Measurements from ENCODE around the gene PARVA.
A peak's percentile ranks its signal among the peaks of the same experiment; 100 is the strongest.

Gene PARVA

DNA sequence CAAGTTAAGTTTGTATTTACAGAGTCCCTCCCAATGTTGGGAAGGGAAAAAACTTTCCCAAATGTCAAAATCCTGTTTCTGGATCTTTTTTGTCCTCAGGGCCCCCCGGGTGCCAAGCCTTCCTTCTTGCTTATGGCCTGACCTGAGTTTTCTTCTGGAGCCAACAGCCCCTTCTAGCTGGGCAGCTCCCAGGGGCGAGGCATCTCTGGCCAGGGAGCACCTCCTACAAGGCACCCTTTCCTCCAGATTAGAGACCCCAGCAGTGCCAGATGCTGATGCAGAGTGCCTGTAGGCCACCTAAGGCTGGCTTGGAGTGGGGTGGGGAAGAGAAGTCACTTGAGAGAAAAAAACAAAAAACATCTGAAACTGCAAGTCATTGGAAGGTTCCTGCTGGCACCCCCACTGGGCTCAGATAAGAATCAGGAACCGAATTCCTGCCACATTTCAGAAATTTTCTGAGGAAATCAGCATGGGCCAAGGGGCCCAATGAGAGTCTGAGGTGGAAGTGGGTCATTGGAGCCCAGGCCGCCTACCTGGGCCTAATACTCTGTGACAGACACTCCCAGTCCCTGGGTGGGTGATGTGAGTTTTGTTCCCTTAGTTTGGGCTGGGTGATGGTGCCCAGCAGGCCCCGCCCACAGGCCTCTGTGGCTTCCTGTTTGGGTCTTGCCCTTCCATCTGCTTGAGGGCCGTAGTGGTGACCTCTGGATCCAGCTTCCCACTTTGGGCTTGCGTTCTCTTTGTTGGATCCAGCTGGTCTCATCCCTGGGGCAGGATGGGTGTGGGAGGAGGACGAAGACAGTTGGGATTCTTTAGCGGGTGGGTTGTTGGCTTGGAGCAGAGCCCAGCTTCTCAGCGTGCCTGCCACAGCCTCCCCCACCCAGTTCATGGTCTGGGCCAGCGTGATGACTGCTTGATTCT lies 40.6 kb downstream of the PARVA start:
- H3K4me3 ChIP-seq (replicated peaks; ENCODE audit: low read depth, low read length): no peak overlapping the region
- TF ChIP-seq, protein P1, sequence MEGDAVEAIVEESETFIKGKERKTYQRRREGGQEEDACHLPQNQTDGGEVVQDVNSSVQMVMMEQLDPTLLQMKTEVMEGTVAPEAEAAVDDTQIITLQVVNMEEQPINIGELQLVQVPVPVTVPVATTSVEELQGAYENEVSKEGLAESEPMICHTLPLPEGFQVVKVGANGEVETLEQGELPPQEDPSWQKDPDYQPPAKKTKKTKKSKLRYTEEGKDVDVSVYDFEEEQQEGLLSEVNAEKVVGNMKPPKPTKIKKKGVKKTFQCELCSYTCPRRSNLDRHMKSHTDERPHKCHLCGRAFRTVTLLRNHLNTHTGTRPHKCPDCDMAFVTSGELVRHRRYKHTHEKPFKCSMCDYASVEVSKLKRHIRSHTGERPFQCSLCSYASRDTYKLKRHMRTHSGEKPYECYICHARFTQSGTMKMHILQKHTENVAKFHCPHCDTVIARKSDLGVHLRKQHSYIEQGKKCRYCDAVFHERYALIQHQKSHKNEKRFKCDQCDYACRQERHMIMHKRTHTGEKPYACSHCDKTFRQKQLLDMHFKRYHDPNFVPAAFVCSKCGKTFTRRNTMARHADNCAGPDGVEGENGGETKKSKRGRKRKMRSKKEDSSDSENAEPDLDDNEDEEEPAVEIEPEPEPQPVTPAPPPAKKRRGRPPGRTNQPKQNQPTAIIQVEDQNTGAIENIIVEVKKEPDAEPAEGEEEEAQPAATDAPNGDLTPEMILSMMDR (IDR thresholded peaks at IDR 0.05; ENCODE audit: low read length, missing control alignments): no peak
- DNase-seq (ENCODE audit: low read depth): peak; percentile 76

DNA sequence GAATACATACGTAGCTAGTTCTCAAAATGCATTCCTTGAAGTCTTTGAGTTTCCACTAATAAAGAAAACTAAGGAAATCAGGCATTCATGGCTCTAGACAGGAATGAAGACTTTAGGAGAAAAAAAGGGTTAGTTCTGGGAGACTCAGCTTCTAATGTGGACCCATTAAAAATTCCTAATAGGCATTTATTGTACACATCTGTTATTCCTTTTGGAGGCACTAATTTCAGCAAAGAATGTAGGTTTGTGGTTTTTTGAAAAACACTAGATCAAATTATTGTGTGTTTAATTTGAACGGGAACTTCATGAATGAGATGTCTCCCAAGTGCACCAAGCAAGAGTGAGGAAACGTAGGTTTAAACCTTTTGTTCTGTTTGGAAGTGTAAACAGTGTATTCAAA lies 42.7 kb downstream of the PARVA start:
- TF ChIP-seq, protein P1 (IDR thresholded peaks at IDR 0.05; ENCODE audit: low read length, missing control alignments): no peak
- no peak overlapping the region for H3K4me3 ChIP-seq (replicated peaks; ENCODE audit: low read depth, low read length)
- DNase-seq (ENCODE audit: low read depth): no peak

DNA sequence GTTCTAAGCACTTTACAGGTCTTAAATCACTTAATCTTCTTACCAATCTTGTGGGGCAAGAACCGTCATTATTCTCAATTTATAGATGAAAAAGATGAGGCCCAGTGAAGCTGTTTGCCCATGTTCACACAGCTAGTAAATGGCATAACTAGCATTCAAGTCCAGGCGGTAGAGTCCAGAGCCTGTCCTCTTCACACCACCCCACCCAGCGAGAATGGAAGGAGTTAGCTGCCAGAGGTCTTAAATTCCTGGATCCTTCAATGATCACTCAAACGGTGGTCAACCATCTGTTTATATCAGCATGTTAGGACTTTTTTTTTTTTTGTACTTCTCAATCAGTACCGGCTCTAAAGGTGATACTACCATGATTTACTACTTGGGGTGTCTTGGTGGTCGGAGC lies 43.3 kb downstream of the PARVA start:
- TF ChIP-seq, protein P1 (IDR thresholded peaks at IDR 0.05; ENCODE audit: low read length, missing control alignments): no peak

DNA sequence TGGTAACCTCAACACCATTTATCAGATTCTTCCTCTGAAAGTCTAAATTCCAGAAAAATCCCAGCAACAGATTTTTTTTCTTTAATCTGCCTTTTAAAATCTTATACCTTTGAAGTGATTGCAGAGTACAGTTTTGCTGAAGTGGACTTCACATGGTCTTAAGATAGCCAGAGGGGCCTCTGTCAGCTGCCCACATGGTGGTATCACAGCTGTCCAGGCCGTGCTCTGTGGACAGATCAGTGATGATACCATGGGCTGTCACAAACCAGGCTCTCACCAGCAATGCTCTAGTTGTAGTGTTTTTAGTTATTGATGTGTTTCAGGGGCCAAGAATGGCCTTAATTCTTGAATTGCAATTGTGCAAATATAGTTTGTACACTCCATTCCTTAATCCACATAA lies 44.0 kb downstream of the PARVA start:
- DNase-seq (ENCODE audit: low read depth): no peak
- TF ChIP-seq, protein P1 (IDR thresholded peaks at IDR 0.05; ENCODE audit: low read length, missing control alignments): no peak
- no peak overlapping the region for H3K4me3 ChIP-seq (replicated peaks; ENCODE audit: low read depth, low read length)

More for the DNA sequence above, 43.3 kb downstream of the PARVA start:
- no peak for DNase-seq (ENCODE audit: low read depth)
- no peak overlapping the region for H3K4me3 ChIP-seq (replicated peaks; ENCODE audit: low read depth, low read length)

DNA sequence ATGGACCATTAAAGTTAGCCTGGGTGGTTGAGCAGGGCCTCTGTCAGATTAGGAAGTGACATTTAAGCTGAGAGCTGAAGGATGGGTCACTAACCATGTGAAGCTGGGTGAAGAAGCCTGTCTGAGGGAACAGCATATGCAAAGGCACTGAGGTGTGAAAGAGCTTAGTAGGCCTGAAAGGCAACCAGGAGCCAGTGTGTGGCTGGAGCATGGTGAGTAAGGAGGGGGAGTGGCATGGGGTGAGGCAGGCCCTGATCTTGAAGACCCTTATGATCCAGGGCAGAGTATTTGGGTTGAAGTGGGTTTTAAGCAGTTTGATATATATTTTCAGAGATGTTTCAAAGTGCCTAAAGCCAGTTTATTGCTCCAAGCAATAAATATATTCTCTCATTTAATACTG lies 48.8 kb downstream of the PARVA start:
- H3K4me3 ChIP-seq (replicated peaks; ENCODE audit: low read depth, low read length): no peak overlapping the region
- TF ChIP-seq, protein P1 (IDR thresholded peaks at IDR 0.05; ENCODE audit: low read length, missing control alignments): no peak
- DNase-seq (ENCODE audit: low read depth): no peak

DNA sequence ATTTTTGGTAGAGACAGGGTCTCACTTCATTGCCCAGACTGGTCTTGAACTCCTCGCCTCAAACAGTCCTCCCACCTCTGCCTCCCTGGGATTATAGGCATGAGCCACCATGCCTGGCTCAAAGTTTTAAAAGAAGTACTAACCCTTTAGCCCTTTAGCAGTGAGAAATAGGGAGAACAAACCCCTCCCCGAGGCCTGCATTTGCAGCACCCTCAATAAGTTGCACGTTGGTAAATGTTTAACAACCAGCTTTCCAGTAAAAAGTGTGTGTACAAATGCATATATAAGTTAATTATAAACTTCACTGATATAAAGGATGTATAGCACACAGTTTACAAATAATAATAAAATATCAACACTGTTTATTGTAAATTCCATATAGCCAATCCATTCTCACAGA lies 51.8 kb downstream of the PARVA start:
- no peak overlapping the region for H3K4me3 ChIP-seq (replicated peaks; ENCODE audit: low read depth, low read length)
- DNase-seq (ENCODE audit: low read depth): no peak
- TF ChIP-seq, protein P1 (IDR thresholded peaks at IDR 0.05; ENCODE audit: low read length, missing control alignments): no peak

DNA sequence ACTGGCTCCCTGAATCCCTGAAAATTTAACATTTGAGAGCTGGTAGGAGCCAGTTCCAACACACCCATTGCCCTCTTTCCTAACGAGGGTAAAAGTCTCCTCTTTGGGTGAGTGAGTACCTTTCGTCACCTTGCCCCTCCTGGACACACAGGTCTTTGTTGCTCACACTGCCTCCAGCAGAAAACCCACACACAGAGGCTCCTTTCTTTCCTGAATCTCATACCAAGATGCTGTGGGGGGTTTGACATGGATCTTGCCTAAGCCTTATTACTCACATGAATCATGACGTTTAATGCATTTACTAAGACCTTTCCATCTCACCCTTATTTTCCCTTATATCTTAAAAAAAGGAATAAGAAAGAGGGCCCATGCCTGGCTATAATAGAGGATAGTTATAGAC lies 53.0 kb downstream of the PARVA start:
- TF ChIP-seq, protein P1 (IDR thresholded peaks at IDR 0.05; ENCODE audit: low read length, missing control alignments): no peak
- no peak overlapping the region for H3K4me3 ChIP-seq (replicated peaks; ENCODE audit: low read depth, low read length)
- DNase-seq (ENCODE audit: low read depth): peak; percentile 76

Measured in fibroblast of pulmonary artery (primary cell).